Measurements from ENCODE around the gene ACSL1. TPM values are rescaled to one million over a fixed set of nuclear protein-coding genes. Genes with fewer than 3 reads are reported as not detected.
"Not testable (repeated sequence)": the region's sequence is repeated elsewhere in the genome, so short reads cannot be mapped to it uniquely, and the experiment has no call there.

The ACSL1 gene
- total and polyA plus RNA-seq, 2 donors from 2014 or later = 98.1 to 322 TPM

GRCh38 chr4:184745831-184746795 lies 79.7 kb downstream of the ACSL1 start:
- peak; percentile 74 for TF ChIP-seq CTCF (IDR thresholded peaks at IDR 0.05; ENCODE audit: borderline replicate concordance, extremely low read depth, insufficient read depth)
- Histone ChIP-seq H3K9ac (ENCODE audit: low read length in 3 of 3) (peak overlapping the region; percentile 11 to 75 (median 21)), H3K4me1 (ENCODE audit: control insufficient read depth in 2 of 3, insufficient read depth in 2 of 3, low read depth in 1 of 3, low read length in 3 of 3) (peaks cover 3 to 47% (median 38%) of the 10 kb centered on the region in 3 donors), H3K9me3 (ENCODE audit: control insufficient read depth in 2 of 3, insufficient read depth in 1 of 3, low read length in 3 of 3) (no peaks in the 10 kb centered on the region), H3K36me3 (ENCODE audit: control insufficient read depth in 2 of 3, insufficient read depth in 3 of 3, low read length in 3 of 3) (no peaks in the 10 kb centered on the region), H3K4me3 (ENCODE audit: low read length in 3 of 3) (peak overlapping the region; percentile 18 to 42 (median 32)), H3K27me3 (ENCODE audit: control insufficient read depth, insufficient read depth, low read length) (no peaks in the 10 kb centered on the region), H3K27ac (ENCODE audit: low read depth in 2 of 2, low read length in 2 of 2) (peak overlapping the region; percentile 92 to 98)
- peak; percentile 84 for FAIRE-seq
- intact Hi-C loops (cut with DNase I) = no loop called here
- DNase-seq = peak in 4 of 5 donors; percentile 68 to 91 (median 84)

GRCh38 chr4:184744236-184744635 lies 81.5 kb downstream of the ACSL1 start:
- no peak for TF ChIP-seq CTCF (IDR thresholded peaks at IDR 0.05; ENCODE audit: borderline replicate concordance, extremely low read depth, insufficient read depth)
- no peak for DNase-seq
- intact Hi-C loops (cut with DNase I) = no loop called here

GRCh38 chr4:184743650-184744049 lies 82.1 kb downstream of the ACSL1 start:
- Histone ChIP-seq H3K36me3 (ENCODE audit: control insufficient read depth in 2 of 3, insufficient read depth in 3 of 3, low read length in 3 of 3) (no peaks in the 10 kb centered on the region), H3K27ac (ENCODE audit: low read depth in 2 of 2, low read length in 2 of 2) (peak overlapping the region in 1 of 2 donors; percentile 88), H3K9me3 (ENCODE audit: control insufficient read depth in 2 of 3, insufficient read depth in 1 of 3, low read length in 3 of 3) (no peaks in the 10 kb centered on the region), H3K4me3 (ENCODE audit: low read length in 3 of 3) (no peak overlapping the region), H3K4me1 (ENCODE audit: control insufficient read depth in 2 of 3, insufficient read depth in 2 of 3, low read depth in 1 of 3, low read length in 3 of 3) (peaks cover 3 to 39% (median 31%) of the 10 kb centered on the region in 3 donors), H3K27me3 (ENCODE audit: control insufficient read depth, insufficient read depth, low read length) (no peaks in the 10 kb centered on the region), H3K9ac (ENCODE audit: low read length in 3 of 3) (no peak overlapping the region)
- TF ChIP-seq CTCF (IDR thresholded peaks at IDR 0.05; ENCODE audit: borderline replicate concordance, extremely low read depth, insufficient read depth) = no peak
- intact Hi-C loops (cut with DNase I) = no loop called here
- DNase-seq = no peak
- no peak for FAIRE-seq

More at GRCh38 chr4:184744236-184744635, 81.5 kb downstream of the ACSL1 start:
- peak overlapping the region in 1 of 2 donors; percentile 88 for H3K27ac ChIP-seq (ENCODE audit: low read depth in 2 of 2, low read length in 2 of 2)
- no peaks in the 10 kb centered on the region for H3K36me3 ChIP-seq (ENCODE audit: control insufficient read depth in 2 of 3, insufficient read depth in 3 of 3, low read length in 3 of 3)
- H3K4me1 ChIP-seq (ENCODE audit: control insufficient read depth in 2 of 3, insufficient read depth in 2 of 3, low read depth in 1 of 3, low read length in 3 of 3) = peaks cover 3 to 44% (median 35%) of the 10 kb centered on the region in 3 donors
- FAIRE-seq = no peak
- no peaks in the 10 kb centered on the region for H3K9me3 ChIP-seq (ENCODE audit: control insufficient read depth in 2 of 3, insufficient read depth in 1 of 3, low read length in 3 of 3)
- no peak overlapping the region for H3K9ac ChIP-seq (ENCODE audit: low read length in 3 of 3)
- H3K27me3 ChIP-seq (ENCODE audit: control insufficient read depth, insufficient read depth, low read length) = no peaks in the 10 kb centered on the region
- no peak overlapping the region for H3K4me3 ChIP-seq (ENCODE audit: low read length in 3 of 3)

DNA sequence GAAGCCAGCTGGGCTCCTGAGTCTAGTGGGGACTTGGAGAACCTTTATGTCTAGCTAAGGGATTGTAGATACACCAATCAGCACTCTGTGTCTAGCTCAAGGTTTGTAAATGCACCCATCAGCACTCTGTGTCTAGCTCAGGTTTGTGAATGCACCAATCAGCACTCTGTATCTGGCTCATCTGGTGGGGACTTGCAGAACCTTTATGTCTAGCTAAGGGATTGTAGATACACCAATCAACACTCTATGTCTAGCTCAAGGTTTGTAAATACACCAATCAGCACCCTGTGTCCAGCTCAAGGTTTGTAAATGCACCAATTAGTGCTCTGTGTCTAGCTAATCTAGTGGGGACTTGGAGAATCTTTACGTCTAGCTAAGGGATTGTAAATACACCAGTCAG lies 84.1 kb downstream of the ACSL1 start:
- H3K9ac ChIP-seq (ENCODE audit: low read length in 3 of 3); intact Hi-C loops (cut with DNase I); H3K4me3 ChIP-seq (ENCODE audit: low read length in 3 of 3); H3K36me3 ChIP-seq (ENCODE audit: control insufficient read depth in 2 of 3, insufficient read depth in 3 of 3, low read length in 3 of 3); H3K9me3 ChIP-seq (ENCODE audit: control insufficient read depth in 2 of 3, insufficient read depth in 1 of 3, low read length in 3 of 3); H3K27me3 ChIP-seq (ENCODE audit: control insufficient read depth, insufficient read depth, low read length); DNase-seq; FAIRE-seq; H3K27ac ChIP-seq (ENCODE audit: low read depth in 2 of 2, low read length in 2 of 2): not testable (repeated sequence)
- peaks cover 3 to 19% (median 16%) of the 10 kb centered on the region in 3 donors for H3K4me1 ChIP-seq (ENCODE audit: control insufficient read depth in 2 of 3, insufficient read depth in 2 of 3, low read depth in 1 of 3, low read length in 3 of 3)

Measured in kidney (tissue), 14 donors.